HepG2 (cell line): ENCODE results near the gene TM4SF4. TPM values are rescaled to one million over a fixed set of nuclear protein-coding genes. Genes with fewer than 3 reads are reported as not detected.

ENCODE experiments used
- AKNA ChIP-seq: sonication (generic); formaldehyde crosslinking; IDR thresholded peaks from 2 replicates; pipeline ENCODE4 v1.4.0; 2020; ENCODE audit warnings: missing genetic modification reagents, borderline replicate concordance
- HMGXB4 ChIP-seq, 2 experiments: sonication (generic) in 1 of 2; formaldehyde crosslinking in 1 of 2; IDR thresholded peaks; 2 replicates each; pipeline versions ENCODE4 v1.4.0 to v1.6.1; 2018 to 2020; ENCODE audit warnings: missing genetic modification reagents in 2 of 2, borderline replicate concordance in 1 of 2, low read depth in 1 of 2, mild to moderate bottlenecking in 1 of 2, missing biosample characterization in 1 of 2
- MAZ ChIP-seq, 2 experiments: sonication (generic) in 1 of 2; formaldehyde crosslinking in 1 of 2; IDR thresholded peaks; 2 replicates each; pipeline versions ENCODE4 v1.5.0 to v1.6.1; 2012 to 2020; ENCODE audit warnings: low read depth in 2 of 2, mild to moderate bottlenecking in 2 of 2, borderline replicate concordance in 1 of 2, improper control_type of control experiment in 1 of 2, low read length in 1 of 2, missing genetic modification reagents in 1 of 2, moderate library complexity in 1 of 2
- NR2F1 ChIP-seq, 2 experiments: fragments of 450-650 bp in 1 of 2; formaldehyde crosslinking in 1 of 2; IDR thresholded peaks; 2 replicates each; pipeline versions ENCODE4 v1.5.0 to v1.6.1; 2016 to 2020; ENCODE audit warnings: mild to moderate bottlenecking in 1 of 2, missing compliant biosample characterization in 1 of 2, missing genetic modification reagents in 1 of 2, moderate library complexity in 1 of 2
- ZNF160 ChIP-seq: sonication (generic); formaldehyde crosslinking; IDR thresholded peaks from 2 replicates; pipeline ENCODE4 v1.8.0; 2022; ENCODE audit warnings: mild to moderate bottlenecking, inconsistent platforms, missing genetic modification reagents
- ZNF3 ChIP-seq: IDR thresholded peaks from 2 replicates; pipeline ENCODE4 v1.7.0; 2017; ENCODE audit warnings: inconsistent platforms
- ZNF350 ChIP-seq: sonication (generic); formaldehyde crosslinking; IDR thresholded peaks from 2 replicates; pipeline ENCODE4 v1.4.0; 2020; ENCODE audit warnings: mild to moderate bottlenecking, low read depth, missing genetic modification reagents, borderline replicate concordance
- polyA plus RNA-seq, 8 experiments: library from polyadenylated mRNA; depleted of rRNA in 3 of 8; stranded (reverse) in 7 of 8; unstranded in 1 of 8; fragments of >200 nt; fragmentation: Illumina TruSeq in 4 of 8; extraction: Trizol in 4 of 8; gene quantifications; 2 replicates each; pipeline versions ENCODE4 v1.2.1 to v1.2.3, GENCODE V29; 2011 to 2016; ENCODE audit warnings: low read depth in 4 of 8, missing spikeins in 1 of 8, mixed read lengths in 1 of 8; ENCODE audit not compliant: insufficient read depth in 1 of 8
- total RNA-seq, 5 experiments: library from RNA; depleted of rRNA; stranded (reverse); fragments of >200 nt; fragmentation: Illumina TruSeq; extraction: Trizol; gene quantifications; 2 replicates each; pipeline ENCODE4 v1.2.3, GENCODE V29; 2016; ENCODE audit warnings: low read depth in 1 of 5

TM4SF4 gene
- total and polyA plus RNA-seq, 2 of the 13 experiments (the other 11 are each of a cell fraction or from before 2014, with no cell fraction given), result 0.63 to 0.95 TPM

- TF ChIP-seq AKNA (CRISPR knock-in tag), result no peak
- no peak for TF ChIP-seq ZNF350 (CRISPR knock-in tag)
- TF ChIP-seq ZNF160 (CRISPR knock-in tag), result no peak
- TF ChIP-seq ZNF3, result no peak
- no peak for TF ChIP-seq NR2F1 (CRISPR knock-in tag; IDR thresholded peaks at IDR 0.05)
- TF ChIP-seq HMGXB4 (CRISPR knock-in tag; IDR thresholded peaks at IDR 0.05; ENCODE audit: borderline replicate concordance in 1 of 2, low read depth in 1 of 2), result no peak
- TF ChIP-seq MAZ (IDR thresholded peaks at IDR 0.05; ENCODE audit: borderline replicate concordance, low read depth, low read length), result no peak
- TF ChIP-seq MAZ (CRISPR knock-in tag; IDR thresholded peaks at IDR 0.05; ENCODE audit: low read depth), result no peak
These were observed 24.7 kb upstream of the TM4SF4 start (continued) for GRCh38 chr3:149449799-149450198.
